Measurements from ENCODE around the gene PLAAT2. TPM values are rescaled to one million over a fixed set of nuclear protein-coding genes. Genes with fewer than 3 reads are reported as not detected.
A peak's percentile ranks its signal among the peaks of the same experiment; 100 is the strongest.

The PLAAT2 gene
- total RNA-seq, 1 experiment from 2014 or later = 0.52 TPM

- no peak overlapping the region for H3T11ph ChIP-seq (ENCODE audit: low read length)
- H3K4ac ChIP-seq (ENCODE audit: low read depth, low read length) = no peak overlapping the region
- no peak overlapping the region for H3K9ac ChIP-seq (ENCODE audit: extremely low read depth, insufficient read length, low read length)
- no peak overlapping the region for H4K5ac ChIP-seq (ENCODE audit: insufficient read length, low read depth, low read length)
- Mint-ChIP-seq H3K4me1 (peaks cover 32 to 48% of the 10 kb centered on the region in 2 experiments), H3K9me3 (no peaks in the 10 kb centered on the region), H3K4me3 (no peak overlapping the region), H3K27ac (no peak overlapping the region), H3K27me3 (ENCODE audit: low read depth) (peaks cover under 1% of the 10 kb centered on the region), H3K36me3 (ENCODE audit: insufficient read depth in 1 of 3, low read depth in 3 of 3) (no peaks in the 10 kb centered on the region)
- no peaks in the 10 kb centered on the region for H3K9me3 ChIP-seq (ENCODE audit: control insufficient read depth, low read depth, low read length)
- WGBS (ENCODE audit: extremely low coverage, insufficient read length, low lambda C conversion rate) = no CpG with 5 or more reads among the region's 7 CpGs
- H4K91ac ChIP-seq (ENCODE audit: insufficient read length, low read depth, low read length) = no peak overlapping the region
- H2BK15ac ChIP-seq (ENCODE audit: low read depth, low read length) = no peak overlapping the region
- H3K56ac ChIP-seq (ENCODE audit: insufficient read length, low read depth, low read length) = no peak overlapping the region
- TF ChIP-seq CTCF (conservative IDR thresholded peaks at IDR 0.05) = no peak
- no peak overlapping the region for H3K4me2 ChIP-seq (ENCODE audit: insufficient read depth, insufficient read length, low read length)
- H3K79me2 ChIP-seq (ENCODE audit: insufficient read depth, low read length) = no peaks in the 10 kb centered on the region
- no peak overlapping the region for H2BK12ac ChIP-seq (ENCODE audit: insufficient read length, low read depth, low read length)
- H2AK5ac ChIP-seq (ENCODE audit: insufficient read length, low read length) = no peak overlapping the region
- H3K79me1 ChIP-seq (ENCODE audit: insufficient read depth, low read depth, low read length, poor library complexity, severe bottlenecking) = no peaks in the 10 kb centered on the region
- H4K8ac ChIP-seq (replicated peaks; ENCODE audit: insufficient read length, low read depth, low read length) = no peak overlapping the region
- H2BK5ac ChIP-seq (ENCODE audit: insufficient read length, low read length) = no peak overlapping the region
- no peaks in the 10 kb centered on the region for H4K20me1 ChIP-seq (ENCODE audit: control insufficient read depth, insufficient read depth, insufficient read length)
- no peak overlapping the region for H2BK120ac ChIP-seq (ENCODE audit: low read depth, low read length, poor library complexity, severe bottlenecking)
- no peak overlapping the region for H3K18ac ChIP-seq (ENCODE audit: insufficient read length, low read depth, low read length)
- no peak overlapping the region for H2AFZ ChIP-seq (ENCODE audit: low read length)
- H2BK20ac ChIP-seq (ENCODE audit: low read depth, low read length, poor library complexity, severe bottlenecking) = no peak overlapping the region
- no peak overlapping the region for H3K27ac ChIP-seq (ENCODE audit: insufficient read length, low read depth, low read length)
- no peaks in the 10 kb centered on the region for H3K27me3 ChIP-seq (ENCODE audit: insufficient read depth, low read length)
- DNase-seq = peak; percentile 3
- no peak overlapping the region for H3K23ac ChIP-seq (ENCODE audit: insufficient read length, low read depth, low read length)
- 0 out of 2 replicates have a peak, but pooled peaks cover 4% of the 10 kb centered on the region for H3K4me1 ChIP-seq (ENCODE audit: insufficient read depth, low read length)
- H3K23me2 ChIP-seq (ENCODE audit: insufficient read length, low read depth, low read length, poor library complexity, severe bottlenecking) = no peaks in the 10 kb centered on the region
- H3K14ac ChIP-seq (ENCODE audit: insufficient read depth, low read length) = no peak overlapping the region
Measured at GRCh38 chr11:63557570-63557969, 5.6 kb downstream of the PLAAT2 start.
